BLaER1 treated with 17β-estradiol and CSF1 and Interleukin-3, amounts not matched to agents 10 nM and 100 nM (cell line): ENCODE data around the gene ZNF45.

Experiments
- H3K27ac ChIP-seq, 11 experiments: shearing (Covaris generic); formaldehyde crosslinking; 2 replicates each; pipeline ENCODE4 v1.8.1; 2022
- H3K27me3 ChIP-seq, 11 experiments: shearing (Covaris generic); formaldehyde crosslinking; 2 replicates each; pipeline ENCODE4 v1.8.1; 2022
- H3K36me3 ChIP-seq, 11 experiments: shearing (Covaris generic); formaldehyde crosslinking; 2 replicates each; pipeline ENCODE4 v1.8.1; 2022
- H3K4me1 ChIP-seq, 10 experiments: shearing (Covaris generic); formaldehyde crosslinking; 2 replicates each; pipeline ENCODE4 v1.8.1; 2022
- H3K4me2 ChIP-seq, 11 experiments: shearing (Covaris generic); formaldehyde crosslinking; 2 replicates each; pipeline ENCODE4 v1.8.1; 2022
- H3K4me3 ChIP-seq, 10 experiments: shearing (Covaris generic); formaldehyde crosslinking; 2 replicates each; pipeline ENCODE4 v1.8.1; 2022
- H3K9ac ChIP-seq, 11 experiments: shearing (Covaris generic); formaldehyde crosslinking; 2 replicates each; pipeline ENCODE4 v1.8.1; 2022
- H3K9me3 ChIP-seq, 11 experiments: shearing (Covaris generic); formaldehyde crosslinking; replicated peaks in 1 of 11; 2 replicates each; pipeline ENCODE4 v1.8.1; 2022
- H4K20me1 ChIP-seq, 11 experiments: shearing (Covaris generic); formaldehyde crosslinking; 2 replicates each; pipeline ENCODE4 v1.8.1; 2022
- Cebpa-rat ChIP-seq, 11 experiments: shearing (Covaris generic); IDR thresholded peaks; 2 replicates each; pipeline ENCODE4 v1.8.1; 2022

The ZNF45 gene

DNA sequence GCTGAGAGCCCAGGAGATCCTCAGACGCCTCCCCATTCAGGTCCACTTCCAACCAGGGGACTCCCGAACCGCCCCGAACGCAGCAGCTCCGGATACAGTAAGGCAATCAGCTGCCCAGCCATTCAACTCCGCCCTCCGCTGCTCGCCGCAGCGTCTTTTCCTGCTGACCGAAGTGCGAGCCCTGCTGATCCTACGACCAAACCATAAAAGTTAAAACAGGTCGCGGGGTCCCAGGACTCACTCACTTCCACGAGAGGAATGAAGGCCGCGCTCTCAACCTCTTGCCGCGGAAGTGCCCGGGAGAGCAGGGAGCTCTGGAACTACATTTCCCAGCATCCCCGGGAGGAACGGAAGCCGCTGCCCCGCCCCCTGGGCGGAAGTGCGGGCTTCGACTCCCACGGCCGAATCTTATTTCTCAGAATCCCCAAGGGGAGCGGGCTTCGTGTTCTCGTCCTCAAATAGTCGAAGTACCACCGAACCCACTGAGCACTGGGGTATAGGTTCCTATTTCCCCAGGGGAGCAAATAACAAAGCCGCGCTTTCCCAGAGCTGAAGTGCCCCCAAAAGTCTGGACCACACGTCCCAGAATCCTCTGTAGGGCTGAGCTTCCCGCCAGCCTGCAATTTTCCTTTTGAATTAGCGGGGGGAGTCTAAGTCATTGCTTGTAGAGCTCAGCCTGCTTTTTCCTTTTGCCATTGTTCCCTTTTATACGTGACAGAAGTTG, at the start of gene ZNF45:
ZNF45 (minus strand) TSS at position 298 of the 724 bp plus-strand sequence. CDS start 13,097 bp downstream, outside the sequence.
- H3K4me2 ChIP-seq: peak within 1 kb of the TSS; percentile 84 to 97 (median 94)

DNA sequence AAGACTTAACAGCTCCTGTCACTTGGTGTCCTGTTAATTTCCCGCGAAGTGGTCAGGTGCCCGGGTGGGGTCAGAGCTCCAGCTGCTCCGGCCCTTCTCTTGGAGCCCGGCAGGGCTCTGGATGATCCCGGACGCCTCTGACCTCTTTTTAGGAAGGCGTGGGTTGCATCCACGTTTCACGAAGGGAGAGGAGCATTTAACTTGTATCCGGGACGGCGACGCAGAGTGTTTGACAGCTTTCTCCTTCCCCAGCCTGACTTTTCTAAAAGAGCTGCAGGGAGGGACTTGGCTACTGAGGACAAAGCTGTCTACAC, 49.6 kb upstream of the ZNF45 start:
- peak overlapping the region in 5 of 11 experiments; percentile 2 to 45 (median 32); a peak in 3 of 22 replicates for H3K27ac ChIP-seq
- H3K9ac ChIP-seq: peak overlapping the region in 10 of 11 experiments; percentile 62 to 78 (median 69); a peak in 20 of 22 replicates
- H4K20me1 ChIP-seq: no peaks in the 10 kb centered on the region
- H3K4me3 ChIP-seq: peak overlapping the region; percentile 59 to 73 (median 68)
- peaks cover 8 to 19% (median 9%) of the 10 kb centered on the region in 11 experiments; a peak in 20 of 22 replicates for H3K36me3 ChIP-seq
- peaks cover 3 to 18% (median 8%) of the 10 kb centered on the region in 10 experiments; a peak in 14 of 20 replicates for H3K4me1 ChIP-seq
- H3K9me3 ChIP-seq: peaks cover 4 to 41% (median 10%) of the 10 kb centered on the region in 11 experiments; a peak in 16 of 22 replicates
- TF ChIP-seq Cebpa-rat (IDR thresholded peaks at IDR 0.05): no peak
- H3K27me3 ChIP-seq: no peaks in the 10 kb centered on the region
- H3K4me2 ChIP-seq: peak overlapping the region; percentile 72 to 86 (median 78)

More for the DNA sequence above, at the start of gene ZNF45:
- Histone ChIP-seq H3K9ac (peak within 1 kb of the TSS; percentile 85 to 91 (median 89)), H3K36me3 (peaks cover 29 to 34% (median 33%) of the 10 kb centered on the region in 11 experiments), H3K27me3 (no peaks in the 10 kb centered on the region), H3K4me3 (peak within 1 kb of the TSS; percentile 68 to 88 (median 81)), H4K20me1 (no peaks in the 10 kb centered on the region), H3K27ac (peak within 1 kb of the TSS; percentile 75 to 89 (median 85)), H3K4me1 (peaks cover 7 to 23% (median 19%) of the 10 kb centered on the region in 10 experiments), H3K9me3 (peaks cover 12 to 38% (median 16%) of the 10 kb centered on the region in 11 experiments; a peak in 21 of 22 replicates)
- TF ChIP-seq Cebpa-rat (IDR thresholded peaks at IDR 0.05): no peak

DNA sequence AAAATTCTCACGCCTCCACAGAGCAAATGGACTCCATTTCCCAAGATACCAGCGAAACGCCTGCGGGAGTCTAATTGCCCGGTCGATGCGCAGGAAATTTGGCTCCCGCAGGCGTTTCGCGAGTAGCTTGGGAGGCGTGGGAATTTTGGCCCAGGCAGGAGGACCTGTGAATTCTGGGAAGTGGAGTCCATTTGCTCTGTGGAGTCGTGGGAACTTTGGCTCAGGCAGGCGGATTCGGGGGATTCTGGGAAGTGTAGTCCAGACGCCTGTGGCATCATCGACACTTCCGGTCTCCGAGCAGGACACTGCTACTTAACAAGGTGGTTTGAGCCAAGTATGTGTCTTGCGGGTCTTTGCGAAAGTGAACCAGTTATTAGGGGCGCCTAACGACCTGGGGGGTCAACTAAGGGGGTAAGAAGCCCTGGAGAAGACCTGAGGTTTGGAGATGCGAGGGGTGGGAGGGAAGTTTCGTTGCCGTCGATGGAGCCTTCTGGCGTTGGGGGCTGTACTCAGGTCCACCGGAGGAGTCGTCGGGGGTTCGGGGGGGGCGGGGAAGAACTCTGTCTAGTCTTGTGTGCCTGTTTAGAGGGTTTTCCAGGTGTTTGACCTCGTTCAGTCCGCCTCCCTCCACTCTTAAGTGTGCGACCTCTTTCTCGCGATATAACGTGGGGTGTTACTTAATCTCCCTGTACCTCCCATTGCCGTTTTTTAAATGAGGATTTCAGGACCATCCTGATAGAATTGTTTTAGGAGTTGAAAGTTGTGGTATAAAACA, 49.0 kb upstream of the ZNF45 start, which contains the start of gene ZNF155:
ZNF155 (plus strand) TSS at position 277 of the 775 bp plus-strand sequence. CDS start 4,356 bp downstream, outside the sequence.
- no peak for TF ChIP-seq Cebpa-rat (IDR thresholded peaks at IDR 0.05)
- Histone ChIP-seq H3K27ac (peak within 1 kb of the TSS in 8 of 11 experiments; percentile 2 to 64 (median 34); a peak in 10 of 22 replicates), H3K9ac (peak within 1 kb of the TSS in 10 of 11 experiments; percentile 62 to 78 (median 69); a peak in 21 of 22 replicates), H3K27me3 (no peaks in the 10 kb centered on the region), H3K4me1 (peaks cover 3 to 18% (median 8%) of the 10 kb centered on the region in 10 experiments; a peak in 14 of 20 replicates), H4K20me1 (no peaks in the 10 kb centered on the region), H3K36me3 (peaks cover 2 to 14% (median 4%) of the 10 kb centered on the region in 11 experiments; a peak in 19 of 22 replicates), H3K9me3 (peaks cover 0 to 35% (median 10%) of the 10 kb centered on the region in 11 experiments; a peak in 13 of 22 replicates), H3K4me2 (peak within 1 kb of the TSS; percentile 72 to 86 (median 78)), H3K4me3 (peak within 1 kb of the TSS; percentile 59 to 73 (median 68))

DNA sequence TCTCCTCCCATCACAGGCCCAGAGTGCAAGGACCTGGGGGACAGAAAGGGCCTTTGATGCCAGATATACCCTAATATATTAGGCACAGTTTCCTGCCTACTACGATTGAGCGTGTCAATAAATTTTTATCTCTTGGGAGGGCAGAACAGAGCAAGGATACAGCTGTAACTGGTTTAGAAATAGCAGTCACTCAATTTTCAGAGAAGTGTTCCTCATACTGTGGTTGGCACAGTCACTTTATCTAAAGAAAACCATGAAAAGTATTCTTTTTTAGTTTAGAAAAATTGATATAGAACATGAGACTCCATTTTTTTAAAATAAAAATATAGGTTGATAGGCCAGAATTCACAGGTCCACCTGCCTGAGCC, 48.4 kb upstream of the ZNF45 start:
- Histone ChIP-seq H3K27ac (peak overlapping the region in 4 of 11 experiments; percentile 20 to 64 (median 38); a peak in 2 of 22 replicates), H3K9ac (peak overlapping the region in 9 of 11 experiments; percentile 62 to 78 (median 67); a peak in 17 of 22 replicates), H3K9me3 (peaks cover 0 to 33% (median 10%) of the 10 kb centered on the region in 11 experiments; a peak in 11 of 22 replicates), H3K27me3 (no peaks in the 10 kb centered on the region), H3K4me1 (peaks cover 3 to 18% (median 8%) of the 10 kb centered on the region in 10 experiments; a peak in 14 of 20 replicates), H3K4me2 (peak overlapping the region; percentile 72 to 86 (median 78)), H4K20me1 (no peaks in the 10 kb centered on the region), H3K36me3 (peaks cover 0 to 8% (median 0%) of the 10 kb centered on the region in 11 experiments; a peak in 6 of 22 replicates), H3K4me3 (peak overlapping the region; percentile 59 to 73 (median 68))
- no peak for TF ChIP-seq Cebpa-rat (IDR thresholded peaks at IDR 0.05)

DNA sequence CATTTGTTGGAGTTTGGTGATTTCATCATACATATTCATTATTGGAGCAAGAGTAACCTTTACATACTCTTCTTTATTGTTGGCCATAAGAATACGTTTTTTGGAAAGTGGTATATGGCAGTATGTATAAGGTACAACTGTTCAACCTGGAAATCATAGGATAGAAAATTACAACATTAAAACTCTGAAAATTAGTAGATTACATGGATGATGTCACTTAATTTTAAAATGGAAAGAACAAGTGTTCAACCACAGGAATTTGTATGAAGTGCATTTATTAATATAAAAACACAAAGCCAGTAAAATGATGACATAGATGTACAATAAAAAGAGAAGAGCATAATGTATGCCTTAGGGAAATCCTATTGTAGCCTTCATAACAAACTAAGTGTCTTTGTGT, 41.6 kb upstream of the ZNF45 start:
- no peak overlapping the region for H3K27ac ChIP-seq
- H3K4me3 ChIP-seq: no peak overlapping the region
- H3K4me2 ChIP-seq: no peak overlapping the region
- H4K20me1 ChIP-seq: no peaks in the 10 kb centered on the region
- no peaks in the 10 kb centered on the region for H3K27me3 ChIP-seq
- TF ChIP-seq Cebpa-rat (IDR thresholded peaks at IDR 0.05): no peak
- H3K9ac ChIP-seq: no peak overlapping the region
- no peaks in the 10 kb centered on the region for H3K36me3 ChIP-seq
- H3K4me1 ChIP-seq: no peaks in the 10 kb centered on the region
- peaks cover 21 to 51% (median 23%) of the 10 kb centered on the region in 11 experiments; a peak in 21 of 22 replicates for H3K9me3 ChIP-seq

DNA sequence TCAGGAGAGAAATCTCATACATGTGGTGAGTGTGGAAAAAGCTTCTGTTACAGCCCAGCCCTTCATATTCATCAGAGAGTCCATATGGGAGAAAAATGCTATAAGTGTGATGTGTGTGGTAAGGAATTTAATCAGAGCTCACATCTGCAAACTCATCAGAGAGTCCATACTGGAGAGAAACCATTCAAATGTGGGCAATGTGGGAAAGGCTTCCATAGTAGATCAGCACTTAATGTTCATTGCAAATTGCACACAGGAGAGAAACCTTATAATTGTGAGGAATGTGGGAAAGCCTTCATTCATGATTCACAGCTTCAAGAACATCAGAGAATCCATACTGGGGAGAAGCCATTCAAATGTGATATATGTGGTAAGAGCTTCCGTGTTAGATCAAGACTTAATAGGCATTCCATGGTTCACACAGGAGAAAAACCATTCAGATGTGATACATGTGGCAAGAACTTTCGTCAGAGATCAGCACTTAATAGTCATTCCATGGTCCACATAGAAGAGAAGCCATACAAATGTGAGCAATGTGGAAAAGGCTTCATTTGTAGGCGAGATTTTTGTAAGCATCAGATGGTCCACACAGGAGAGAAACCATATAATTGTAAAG, 31.1 kb upstream of the ZNF45 start:
- Histone ChIP-seq H4K20me1 (no peaks in the 10 kb centered on the region), H3K27ac (no peak overlapping the region), H3K4me1 (no peaks in the 10 kb centered on the region), H3K9me3 (peaks cover 90 to 100% (median 98%) of the 10 kb centered on the region in 11 experiments), H3K4me3 (peak overlapping the region in 6 of 10 experiments; percentile 2 to 38 (median 16); a peak in 5 of 20 replicates), H3K36me3 (peaks cover 58 to 95% (median 71%) of the 10 kb centered on the region in 11 experiments), H3K27me3 (no peaks in the 10 kb centered on the region), H3K4me2 (no peak overlapping the region), H3K9ac (no peak overlapping the region)
- no peak for TF ChIP-seq Cebpa-rat (IDR thresholded peaks at IDR 0.05)

DNA sequence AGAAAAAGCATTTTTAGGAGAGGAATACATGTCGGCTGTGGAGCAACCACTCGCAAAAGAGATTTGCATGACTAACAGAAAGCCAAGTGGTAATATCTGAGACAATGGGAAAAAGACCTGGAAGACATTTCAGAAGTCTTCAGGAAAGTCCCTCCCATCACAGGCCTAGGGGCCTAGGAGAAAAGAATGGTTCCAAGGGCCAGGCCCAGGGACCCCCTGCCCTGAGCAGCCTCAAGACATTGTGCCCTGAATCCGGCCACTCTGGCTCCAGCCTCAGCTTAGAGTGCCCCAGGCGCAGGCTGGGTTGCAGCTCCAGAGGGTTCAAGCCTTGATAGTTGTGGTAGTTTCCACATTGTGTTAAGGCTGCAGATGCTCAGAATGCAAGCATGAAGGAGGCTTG, 25.3 kb upstream of the ZNF45 start:
- peaks cover 0 to 15% (median 0%) of the 10 kb centered on the region in 10 experiments; a peak in 5 of 20 replicates for H3K4me1 ChIP-seq
- H3K9ac ChIP-seq: no peak overlapping the region
- no peaks in the 10 kb centered on the region for H4K20me1 ChIP-seq
- peaks cover 14 to 71% (median 29%) of the 10 kb centered on the region in 11 experiments for H3K36me3 ChIP-seq
- H3K9me3 ChIP-seq: peaks cover 63 to 100% (median 84%) of the 10 kb centered on the region in 11 experiments
- no peak overlapping the region for H3K27ac ChIP-seq
- no peak for TF ChIP-seq Cebpa-rat (IDR thresholded peaks at IDR 0.05)
- H3K27me3 ChIP-seq: no peaks in the 10 kb centered on the region
- H3K4me2 ChIP-seq: no peak overlapping the region
- H3K4me3 ChIP-seq: peak overlapping the region in 1 of 10 experiments; percentile 33; a peak in 2 of 20 replicates

DNA sequence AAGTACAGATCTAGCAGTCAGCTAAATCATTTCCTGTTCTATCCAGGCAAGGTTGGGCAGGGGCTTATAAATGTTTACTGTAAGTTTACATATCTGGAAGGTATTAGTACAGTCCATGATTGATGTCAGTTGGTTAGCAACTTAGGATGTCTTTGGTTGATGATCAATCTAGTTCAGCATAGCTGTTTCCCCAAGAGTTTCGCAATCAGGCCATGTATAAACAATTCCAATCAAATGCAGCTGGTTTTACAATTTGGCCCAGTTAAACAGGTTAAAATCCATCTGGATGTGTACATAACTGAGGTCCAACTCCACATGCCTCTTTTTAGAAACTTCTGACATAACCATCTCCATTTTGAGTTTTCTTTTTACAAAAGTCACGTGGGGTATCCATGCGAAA, 22.8 kb upstream of the ZNF45 start:
- Histone ChIP-seq H3K4me1 (peaks cover 0 to 15% (median 0%) of the 10 kb centered on the region in 10 experiments; a peak in 5 of 20 replicates), H3K9ac (no peak overlapping the region), H3K9me3 (peaks cover 46 to 100% (median 70%) of the 10 kb centered on the region in 11 experiments), H4K20me1 (no peaks in the 10 kb centered on the region), H3K4me3 (no peak overlapping the region), H3K36me3 (peaks cover 0 to 55% (median 14%) of the 10 kb centered on the region in 11 experiments; a peak in 14 of 22 replicates), H3K27me3 (no peaks in the 10 kb centered on the region), H3K4me2 (no peak overlapping the region), H3K27ac (no peak overlapping the region)
- peak in 6 of 11 experiments; percentile 17 to 83 (median 66); a peak in 10 of 22 replicates for TF ChIP-seq Cebpa-rat (IDR thresholded peaks at IDR 0.05)
